K562 (cell line): ENCODE results near the gene ZMYND19. TPM values are rescaled to one million over a fixed set of nuclear protein-coding genes. Genes with fewer than 3 reads are reported as not detected.

Source experiments
- ATF1 ChIP-seq, 2 experiments: fragments of 450-650 bp in 1 of 2; IDR thresholded peaks; 2 replicates each; pipeline ENCODE4 v1.6.1; 2016; ENCODE audit warnings: missing compliant biosample characterization in 1 of 2, missing genetic modification characterization in 1 of 2
- BRF2 ChIP-seq: IDR thresholded peaks from 3 replicates; pipeline ENCODE4 v1.6.1; 2011; ENCODE audit warnings: borderline replicate concordance, mild to moderate bottlenecking; ENCODE audit not compliant: insufficient read length, insufficient read depth
- CEBPG ChIP-seq, 3 experiments: fragments of 200-800 bp in 1 of 3; sonication (Bioruptor generic) in 1 of 3; sonication (generic) in 1 of 3; formaldehyde crosslinking in 1 of 3; IDR thresholded peaks in 2 of 3; conservative IDR thresholded peaks in 1 of 3; 2 replicates each; pipeline versions ENCODE4 v1.6.1 to v1.8.0; 2016 to 2022; ENCODE audit warnings: missing compliant biosample characterization in 2 of 3, missing genetic modification characterization in 2 of 3, mild to moderate bottlenecking in 1 of 3, missing genetic modification reagents in 1 of 3
- CHD1 ChIP-seq: fragments of 200-600 bp; sonication (generic); IDR thresholded peaks from one replicate; pipeline ENCODE4 v1.6.1; 2012; ENCODE audit warnings: mild to moderate bottlenecking, moderate library complexity, low read length, inconsistent platforms
- E2F3 ChIP-seq: fragments of 250-450 bp; sonication (Bioruptor Pico); IDR thresholded peaks from 2 replicates; pipeline ENCODE4 v1.4.0; 2020; ENCODE audit warnings: mild to moderate bottlenecking
- ELK3 ChIP-seq: fragments of 450-650 bp; formaldehyde crosslinking; IDR thresholded peaks from 2 replicates; pipeline ENCODE4 v1.4.0; 2020; ENCODE audit warnings: mild to moderate bottlenecking
- ETV1 ChIP-seq: fragments of 450-650 bp; conservative IDR thresholded peaks from 2 replicates; pipeline ENCODE4 v1.6.1; 2016; ENCODE audit warnings: missing genetic modification characterization, control low read depth, low read depth, missing compliant biosample characterization
- EWSR1 ChIP-seq: fragments of 450-650 bp; IDR thresholded peaks from 2 replicates; pipeline ENCODE4 v1.6.1; 2018; ENCODE audit warnings: borderline replicate concordance, mild to moderate bottlenecking, low read depth, moderate library complexity; ENCODE audit not compliant: partially characterized antibody
- FUS ChIP-seq: fragments of 200-400 bp; formaldehyde crosslinking; optimal IDR thresholded peaks from 2 replicates; pipeline ENCODE3; 2017; ENCODE audit warnings: low read depth, low read length
- HMGN3 ChIP-seq: IDR thresholded peaks from 2 replicates; pipeline ENCODE4 v1.6.1; 2011; ENCODE audit warnings: borderline replicate concordance, low read depth, mild to moderate bottlenecking, mixed read lengths, low read length; ENCODE audit not compliant: insufficient read length; ENCODE audit errors: extremely low read depth
- MAZ ChIP-seq, 2 experiments: fragments of 450-650 bp in 1 of 2; sonication (generic) in 1 of 2; formaldehyde crosslinking; IDR thresholded peaks in 1 of 2; conservative IDR thresholded peaks in 1 of 2; 2 replicates each; pipeline versions ENCODE4 v1.4.0 to v1.5.0; 2020; ENCODE audit warnings: mild to moderate bottlenecking in 1 of 2, missing genetic modification reagents in 1 of 2
- NONO ChIP-seq, 2 experiments: fragments of 200-400 bp in 1 of 2; fragments of 450-650 bp in 1 of 2; formaldehyde crosslinking in 1 of 2; IDR thresholded peaks; 2 replicates each; pipeline ENCODE4 v1.6.1; 2017; ENCODE audit warnings: low read depth in 2 of 2, mild to moderate bottlenecking in 2 of 2, moderate library complexity in 2 of 2, low read length in 1 of 2
- PRPF4 ChIP-seq: fragments of 200-400 bp; formaldehyde crosslinking; IDR thresholded peaks from one replicate; pipeline ENCODE4 v1.6.1; 2017; ENCODE audit warnings: low read length, low read depth, mild to moderate bottlenecking; ENCODE audit not compliant: insufficient read depth, poor library complexity, severe bottlenecking
- SAFB2 ChIP-seq: fragments of 200-400 bp; formaldehyde crosslinking; IDR thresholded peaks from 2 replicates; pipeline ENCODE4 v1.6.1; 2018; ENCODE audit warnings: borderline replicate concordance, low read length, low read depth, moderate library complexity; ENCODE audit not compliant: severe bottlenecking
- SIN3A ChIP-seq, 2 experiments: fragments of 150-350 bp in 1 of 2; IDR thresholded peaks; 2 replicates each; pipeline ENCODE4 v1.6.1; 2011 to 2016; ENCODE audit warnings: borderline replicate concordance in 2 of 2, low read depth in 2 of 2, low read length in 2 of 2, mild to moderate bottlenecking in 2 of 2, moderate library complexity in 2 of 2; ENCODE audit not compliant: control insufficient read depth in 1 of 2
- SLC30A9 ChIP-seq: fragments of 250-450 bp; sonication (Bioruptor Pico); IDR thresholded peaks from 2 replicates; pipeline ENCODE4 v1.8.0; 2022; ENCODE audit warnings: mild to moderate bottlenecking, moderate library complexity
- USF2 ChIP-seq: sonication (generic); formaldehyde crosslinking; IDR thresholded peaks from 2 replicates; pipeline ENCODE4 v1.5.0; 2020; ENCODE audit warnings: missing genetic modification reagents
- ZBTB5 ChIP-seq: fragments of 450-650 bp; IDR thresholded peaks from 2 replicates; pipeline ENCODE4 v1.6.1; 2017; ENCODE audit warnings: antibody characterized with exemption
- ZKSCAN8 ChIP-seq: fragments of 200-800 bp; sonication (Bioruptor generic); IDR thresholded peaks from 2 replicates; pipeline ENCODE4 v1.6.1; 2016; ENCODE audit warnings: missing genetic modification characterization, missing compliant biosample characterization
- ZNF217 ChIP-seq: sonication (generic); formaldehyde crosslinking; IDR thresholded peaks from 2 replicates; pipeline ENCODE4 v1.8.0; 2022; ENCODE audit warnings: mild to moderate bottlenecking, missing genetic modification reagents
- polyA plus RNA-seq, 8 experiments: library from polyadenylated mRNA; depleted of rRNA in 4 of 8; stranded (reverse) in 5 of 8; unstranded in 3 of 8; fragments of >200 nt; fragmentation: Nextera tagmentation in 2 of 8; fragmentation: Illumina TruSeq in 1 of 8; extraction: Ambion mirVana in 2 of 8; extraction: Trizol in 1 of 8; gene quantifications; 2 replicates each; pipeline versions ENCODE4 v1.2.1 to v1.2.3, GENCODE V29; 2011 to 2014; ENCODE audit warnings: inconsistent platforms in 1 of 8, missing spikeins in 1 of 8
- total RNA-seq, 7 experiments: library from RNA; depleted of rRNA in 6 of 7; stranded (reverse); fragments of >200 nt in 6 of 7; fragmentation: Illumina TruSeq in 2 of 7; extraction: Trizol in 2 of 7; gene quantifications; 2 replicates each; pipeline versions ENCODE4 v1.2.1 to v1.2.3, GENCODE V29; 2011 to 2021; ENCODE audit warnings: low replicate concordance in 1 of 7

The ZMYND19 gene
- total and polyA plus RNA-seq, 9 of the 15 experiments (the other 6 are each of a cell fraction or from before 2014, with no cell fraction given): 1.0 to 86.7 (median 44.0) TPM

DNA sequence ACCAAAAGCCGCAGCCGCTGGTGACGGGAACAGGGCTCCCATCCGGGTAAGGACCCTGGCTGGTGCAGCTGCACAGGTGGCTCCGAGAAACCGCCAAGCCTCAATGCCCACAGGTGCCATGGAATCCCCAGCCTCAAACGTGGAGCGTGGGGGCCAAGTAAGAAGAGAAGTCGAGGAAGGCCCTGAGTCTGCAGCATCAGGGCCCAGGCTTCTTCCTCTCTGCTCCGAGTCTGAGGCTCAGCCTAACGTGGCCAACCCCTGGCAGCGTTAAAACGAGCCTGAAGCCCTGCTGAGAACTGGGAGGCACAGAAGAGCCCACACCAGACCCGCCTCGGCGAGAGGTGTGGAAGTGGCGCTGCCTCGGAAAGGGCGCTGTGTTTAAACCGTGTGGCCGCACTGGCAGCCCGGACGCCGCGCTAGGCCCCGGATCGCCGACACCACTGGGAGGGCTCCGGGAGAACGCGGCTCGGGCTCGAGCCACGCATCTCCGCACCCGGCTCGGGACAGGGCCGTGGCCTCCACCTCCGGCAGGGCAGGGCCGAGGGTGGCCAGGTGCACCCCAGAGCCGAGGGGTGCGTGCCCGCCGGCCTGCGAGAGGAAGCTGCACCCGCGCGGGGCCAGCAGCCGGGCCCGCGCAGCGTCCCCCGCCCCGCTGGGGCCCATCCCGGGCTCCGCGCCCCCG lies 730 bp downstream of the ZMYND19 start (continued):
- no peak for TF ChIP-seq MAZ (CRISPR knock-in tag; conservative IDR thresholded peaks at IDR 0.05 in 1 of 2, IDR thresholded peaks at IDR 0.05 in 1 of 2)
- no peak for TF ChIP-seq EWSR1
- no peak for TF ChIP-seq NONO (IDR thresholded peaks at IDR 0.05; ENCODE audit: low read depth in 2 of 2, low read length in 1 of 2)
- no peak for TF ChIP-seq ZBTB5
- TF ChIP-seq CEBPG (CRISPR knock-in tag; IDR thresholded peaks at IDR 0.05): no peak
- no peak for TF ChIP-seq CEBPG (tag; conservative IDR thresholded peaks at IDR 0.05 in 1 of 2, IDR thresholded peaks at IDR 0.05 in 1 of 2)
- TF ChIP-seq ETV1: no peak
- peak; percentile 79 for TF ChIP-seq CHD1
- TF ChIP-seq PRPF4: peak; percentile 4
- TF ChIP-seq SLC30A9 (CRISPR knock-in tag): no peak
- TF ChIP-seq SAFB2: no peak
- TF ChIP-seq ATF1 (CRISPR knock-in tag; IDR thresholded peaks at IDR 0.05): no peak
- no peak for TF ChIP-seq ATF1 (tag; IDR thresholded peaks at IDR 0.05)
- no peak for TF ChIP-seq HMGN3
- no peak for TF ChIP-seq BRF2
- TF ChIP-seq ELK3: no peak
- no peak for TF ChIP-seq USF2 (CRISPR knock-in tag)
- no peak for TF ChIP-seq E2F3 (CRISPR knock-in tag)
- TF ChIP-seq FUS: peak; percentile 7
- no peak for TF ChIP-seq ZNF217 (CRISPR knock-in tag)
- TF ChIP-seq ZKSCAN8: no peak
- peak in 1 of 2 experiments; percentile 21; a peak in 2 of 4 replicates for TF ChIP-seq SIN3A (IDR thresholded peaks at IDR 0.05; ENCODE audit: borderline replicate concordance in 2 of 2, control insufficient read depth in 1 of 2, low read depth in 2 of 2, low read length in 2 of 2)
